ENCODE results near the gene RAB3GAP2.
"Not testable (repeated sequence)": the region's sequence is repeated elsewhere in the genome, so short reads cannot be mapped to it uniquely, and the experiment has no call there.

Gene RAB3GAP2

DNA sequence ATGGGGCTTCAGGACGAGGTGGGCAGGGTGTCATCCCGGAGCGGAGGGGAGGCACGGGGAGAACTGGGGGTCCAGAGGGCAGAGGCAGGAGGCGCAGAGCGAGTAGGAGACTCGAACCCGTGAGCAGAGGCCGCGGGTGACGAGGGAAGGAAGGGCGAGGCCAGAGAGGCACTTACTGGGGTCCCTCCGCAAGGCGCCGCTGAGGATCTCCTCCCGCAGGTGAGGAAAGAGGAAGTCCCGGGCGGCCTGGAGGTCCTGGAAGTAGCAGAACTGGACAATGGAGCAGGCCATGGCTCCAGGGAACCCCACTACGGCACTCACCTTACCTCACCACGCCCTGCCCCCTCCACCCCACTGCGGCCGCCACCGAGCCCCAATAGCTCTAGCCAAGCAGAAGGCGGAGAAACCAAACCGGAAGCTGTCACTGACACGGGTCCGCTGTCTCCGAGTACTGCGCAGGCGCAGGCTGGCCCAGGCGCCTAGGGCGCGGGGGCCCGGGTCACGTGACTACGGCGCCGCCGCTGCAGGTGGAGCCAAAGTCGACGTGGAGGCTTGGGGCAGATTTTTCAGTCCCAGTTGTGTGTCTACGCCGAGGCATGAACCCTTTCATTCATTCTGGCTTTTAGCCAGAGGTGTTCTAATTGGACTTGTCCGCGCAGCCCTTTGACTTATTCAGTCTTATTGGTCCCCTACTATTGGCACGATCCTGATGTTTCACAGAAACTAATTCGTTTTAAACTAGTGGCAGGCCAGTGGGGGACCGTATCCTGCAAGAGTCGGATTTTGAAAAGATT lies at the start of gene RAB3GAP2:
RAB3GAP2 (minus strand) TSS at position 407 of the 794 bp plus-strand sequence; CDS start at position 291, 116 bp downstream.
- DNase-seq = peak; percentile 94

DNA sequence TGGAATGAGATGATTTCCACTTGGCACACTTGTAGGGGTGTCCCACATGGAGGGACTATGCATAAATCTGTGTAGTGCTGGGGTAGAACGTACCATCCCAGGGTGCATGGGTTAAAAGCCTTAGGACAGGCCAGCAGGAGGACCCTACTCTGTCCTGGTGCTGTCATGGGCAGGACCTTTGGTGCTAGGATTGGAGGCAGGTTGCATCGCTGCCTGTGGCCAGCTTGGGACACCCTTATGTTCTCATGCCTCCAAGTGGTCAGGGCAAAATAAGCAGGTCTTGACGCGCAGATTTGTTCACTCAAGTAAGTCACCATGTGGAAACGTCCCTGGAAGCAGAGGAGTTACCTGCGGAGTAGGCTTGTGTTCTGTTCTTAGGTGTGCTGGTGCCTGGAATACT lies 49.5 kb upstream of the RAB3GAP2 start:
- DNase-seq = no peak

DNA sequence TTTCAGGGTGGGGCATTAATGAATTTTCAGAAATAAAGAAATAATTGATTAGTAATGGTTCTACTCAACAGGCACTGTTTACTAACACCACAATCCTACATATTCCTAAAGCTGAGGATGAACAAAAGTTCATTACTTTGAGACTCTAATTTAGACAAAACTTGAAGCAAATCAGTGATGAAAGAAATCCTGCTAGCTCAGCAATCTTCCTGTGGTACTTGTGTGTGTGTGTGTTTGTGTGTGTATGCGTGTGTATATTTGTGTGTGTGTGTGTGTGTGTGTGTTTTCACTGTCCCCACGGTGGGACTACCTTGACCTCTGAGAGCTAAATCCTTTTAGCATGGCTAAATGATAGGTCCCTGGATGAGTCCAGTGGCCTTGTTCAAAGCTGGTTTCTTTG lies 48.5 kb upstream of the RAB3GAP2 start:
- DNase-seq = no peak

GRCh38 chr1:220318673-220319072 lies 46.4 kb upstream of the RAB3GAP2 start:
- DNase-seq = no peak

DNA sequence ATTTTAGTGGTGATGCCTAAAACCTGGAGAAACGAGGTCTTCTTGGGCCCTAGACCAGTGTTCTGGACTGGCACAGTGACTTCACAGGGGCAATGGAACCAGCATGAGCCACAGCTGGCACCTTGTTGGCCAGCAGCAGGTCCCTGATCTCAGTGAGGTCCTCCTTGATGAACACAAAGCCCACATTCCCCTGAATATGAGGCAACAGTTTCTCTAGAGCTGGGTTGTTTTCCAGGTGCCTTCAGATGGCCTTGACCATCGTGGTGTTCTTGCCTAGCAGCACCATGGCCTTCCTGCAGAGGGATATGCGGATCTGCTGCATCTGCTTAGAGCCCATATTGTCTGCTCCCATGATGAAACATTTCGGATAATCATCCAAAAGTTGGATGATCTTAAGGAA lies 44.9 kb upstream of the RAB3GAP2 start:
- DNase-seq = no peak

GRCh38 chr1:220316305-220316704 lies 44.1 kb upstream of the RAB3GAP2 start:
- DNase-seq = no peak

DNA sequence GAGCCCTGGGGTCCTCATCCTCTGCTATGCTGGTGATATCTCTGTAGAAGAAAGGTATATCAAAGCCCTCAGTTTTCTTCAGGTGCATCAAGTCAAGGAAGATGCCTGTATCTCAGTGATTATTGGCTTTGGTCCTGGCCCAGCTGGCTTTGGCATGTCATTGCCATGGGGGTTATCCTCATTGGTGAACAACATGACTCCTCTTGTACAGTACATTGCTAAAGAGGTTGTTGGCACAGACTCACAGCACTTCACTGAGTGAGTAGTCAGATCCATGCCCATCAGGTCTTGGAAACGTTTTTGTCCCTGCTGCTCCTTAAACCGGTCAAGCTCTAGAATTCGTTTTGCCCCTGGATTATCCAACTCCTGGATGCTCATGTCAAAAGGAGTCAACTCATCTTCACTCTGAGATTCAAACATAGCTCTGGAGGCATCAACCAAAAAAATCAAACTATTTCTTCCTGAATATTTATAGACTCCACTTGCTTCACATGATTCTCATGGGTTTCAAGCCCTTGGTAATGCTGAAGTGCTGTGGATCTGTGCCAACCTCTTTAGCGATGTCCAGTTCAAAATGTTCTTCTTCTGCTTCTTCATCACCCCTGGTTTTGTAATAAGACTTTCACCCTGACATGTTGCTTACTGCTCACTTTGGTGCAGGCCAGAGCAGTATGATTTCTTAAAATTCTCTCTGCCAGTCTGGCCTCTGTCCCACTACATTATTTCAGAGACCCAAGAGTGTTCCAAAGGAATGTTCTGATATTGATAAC lies 43.0 kb upstream of the RAB3GAP2 start:
- no peak for DNase-seq

- no peak for DNase-seq
Measured at GRCh38 chr1:220313576-220313975, 41.3 kb upstream of the RAB3GAP2 start.

DNA sequence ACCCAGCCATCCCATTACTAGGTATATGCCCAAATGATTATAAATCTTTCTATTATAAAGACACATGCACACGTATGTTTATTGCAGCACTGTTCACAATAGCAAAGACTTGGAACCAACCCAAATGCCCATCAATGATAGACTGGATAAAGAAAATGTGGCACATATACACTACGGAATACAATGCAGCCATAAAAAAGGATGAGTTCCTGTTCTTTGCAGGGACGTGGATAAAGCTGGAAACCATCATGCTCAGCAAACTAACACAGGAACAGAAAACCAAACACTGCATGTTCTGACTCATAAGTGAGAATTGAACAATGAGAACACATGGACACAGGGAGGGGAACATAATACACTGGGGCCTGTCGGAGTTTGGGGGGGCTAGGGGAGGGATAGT lies 37.9 kb upstream of the RAB3GAP2 start:
- not testable (repeated sequence) for DNase-seq

DNA sequence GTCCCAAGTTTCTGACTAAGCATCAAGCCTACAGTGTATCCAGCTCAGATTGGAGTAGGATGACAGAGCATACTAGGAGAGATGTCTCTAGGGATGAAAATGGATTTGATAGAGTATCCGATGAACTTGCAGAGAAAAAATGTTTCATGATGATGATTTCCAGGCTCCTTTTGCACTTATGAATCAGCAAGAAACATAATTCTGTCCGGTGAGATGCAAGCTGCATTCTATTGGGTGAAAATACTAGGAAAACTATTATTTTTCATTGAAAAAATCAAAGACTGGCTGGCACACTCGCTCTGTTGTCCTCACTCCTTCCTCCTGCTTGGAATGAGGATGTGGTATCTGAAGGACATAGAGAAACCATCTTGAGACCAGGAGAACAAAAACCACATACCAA lies 35.4 kb upstream of the RAB3GAP2 start:
- no peak for DNase-seq

GRCh38 chr1:220306339-220306738 lies 34.1 kb upstream of the RAB3GAP2 start:
- DNase-seq = no peak

GRCh38 chr1:220303871-220304270 lies 31.6 kb upstream of the RAB3GAP2 start:
- DNase-seq = no peak

DNA sequence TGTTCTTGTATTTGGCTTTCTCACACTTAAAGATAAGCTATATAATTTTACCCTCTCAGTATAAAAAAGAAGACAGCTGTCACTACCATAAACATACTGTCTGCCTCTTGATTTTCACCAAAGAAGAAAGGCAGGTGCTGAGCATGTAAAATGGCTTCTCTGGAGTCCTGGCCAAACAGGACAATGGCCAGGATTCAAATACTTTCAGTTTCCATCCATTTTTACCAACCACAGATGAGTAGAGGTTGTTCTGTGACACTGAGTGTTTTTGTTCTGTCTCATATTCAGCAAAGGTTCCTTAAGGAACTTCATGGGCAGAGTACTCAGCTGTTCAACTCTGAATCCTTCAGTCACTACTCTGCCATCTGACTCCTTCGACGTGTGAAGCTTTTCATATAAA lies 29.4 kb upstream of the RAB3GAP2 start:
- no peak for DNase-seq

DNA sequence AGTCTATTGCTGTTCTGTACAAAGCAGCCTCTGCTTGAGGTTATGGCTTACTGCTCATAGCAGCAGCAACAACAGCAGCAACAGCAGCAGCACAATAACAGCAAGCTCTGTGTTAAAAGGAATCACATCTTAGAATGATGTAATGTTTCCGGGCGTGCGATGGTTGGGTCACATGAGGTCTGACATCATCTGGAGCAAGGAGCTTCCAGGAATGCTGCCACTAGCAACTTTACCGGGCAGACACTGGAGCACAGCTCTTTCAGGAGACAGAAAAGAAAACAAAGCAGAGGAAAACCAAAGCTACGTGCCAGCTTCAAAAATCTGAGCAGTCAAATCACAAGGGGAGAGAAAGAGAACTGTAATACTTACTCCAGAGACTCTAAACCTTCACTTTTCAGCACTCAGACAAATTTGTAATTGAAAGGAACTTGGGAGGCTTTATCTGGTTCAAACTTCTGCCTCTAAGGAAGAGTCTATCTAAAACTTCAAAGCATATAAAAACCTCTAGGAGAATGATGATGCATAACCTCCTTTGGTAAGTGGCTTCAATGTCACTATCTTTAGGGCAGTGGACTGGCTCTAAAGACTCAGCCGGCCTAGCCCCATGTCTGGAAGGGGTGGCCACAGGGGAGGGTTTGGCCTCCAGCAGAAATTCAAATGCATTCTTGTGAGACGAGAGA lies 28.3 kb upstream of the RAB3GAP2 start:
- peak; percentile 81 for DNase-seq

DNA sequence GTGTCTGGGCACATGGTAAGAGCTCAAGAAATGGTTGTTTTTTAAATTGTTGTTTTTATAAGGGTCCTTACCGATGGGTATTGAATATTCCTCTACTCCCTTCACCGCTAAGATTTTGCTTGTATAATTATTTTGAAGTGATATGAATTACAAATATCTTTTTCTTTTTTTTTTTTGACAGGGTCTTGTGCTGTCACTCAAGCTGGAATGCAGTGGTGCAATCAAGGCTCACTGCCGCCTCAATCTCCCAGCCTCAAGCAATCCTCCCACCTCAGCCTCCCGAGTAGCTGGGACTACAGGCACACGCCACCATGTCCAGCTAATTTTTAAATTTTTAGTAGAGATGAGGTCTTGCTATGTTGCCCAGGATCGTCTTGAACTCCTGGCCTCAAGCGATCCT lies 27.1 kb upstream of the RAB3GAP2 start:
- DNase-seq = no peak

- DNase-seq = no peak
Measured at GRCh38 chr1:220298470-220299205, 26.4 kb upstream of the RAB3GAP2 start.

- no peak for DNase-seq
Measured at GRCh38 chr1:220296981-220297380, 24.7 kb upstream of the RAB3GAP2 start.

GRCh38 chr1:220294846-220295301 lies 22.6 kb upstream of the RAB3GAP2 start:
- no peak for DNase-seq

DNA sequence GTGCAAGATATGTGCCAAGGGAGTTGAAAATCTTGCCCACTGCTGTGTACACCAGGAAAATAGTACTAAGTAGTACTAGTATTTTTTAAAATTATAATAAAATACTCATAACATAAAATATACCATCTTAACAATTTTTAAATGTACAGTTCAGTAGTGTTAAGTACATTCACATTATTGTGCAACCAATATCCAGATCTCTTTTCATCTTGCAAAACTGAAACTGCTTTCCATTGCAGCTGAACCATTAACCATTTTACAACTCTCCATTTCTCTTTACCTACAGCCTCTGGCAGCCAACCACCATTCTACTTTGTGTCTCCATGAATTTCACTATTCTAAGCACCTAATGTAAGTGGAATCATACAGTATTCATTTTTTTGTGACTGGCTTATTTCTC lies 19.3 kb upstream of the RAB3GAP2 start:
- no peak for DNase-seq

GRCh38 chr1:220290140-220290761 lies 18.0 kb upstream of the RAB3GAP2 start:
- DNase-seq = no peak

- DNase-seq = no peak
Measured at GRCh38 chr1:220287129-220287528, 14.9 kb upstream of the RAB3GAP2 start.

GRCh38 chr1:220283625-220284024 lies 11.4 kb upstream of the RAB3GAP2 start:
- no peak for DNase-seq
